Measurements from ENCODE around the gene WDR45. TPM values are rescaled to one million over a fixed set of nuclear protein-coding genes. Genes with fewer than 3 reads are reported as not detected.

Gene WDR45
- polyA plus RNA-seq, 3 donors from 2014 or later: 104 to 105 (median 104) TPM

DNA sequence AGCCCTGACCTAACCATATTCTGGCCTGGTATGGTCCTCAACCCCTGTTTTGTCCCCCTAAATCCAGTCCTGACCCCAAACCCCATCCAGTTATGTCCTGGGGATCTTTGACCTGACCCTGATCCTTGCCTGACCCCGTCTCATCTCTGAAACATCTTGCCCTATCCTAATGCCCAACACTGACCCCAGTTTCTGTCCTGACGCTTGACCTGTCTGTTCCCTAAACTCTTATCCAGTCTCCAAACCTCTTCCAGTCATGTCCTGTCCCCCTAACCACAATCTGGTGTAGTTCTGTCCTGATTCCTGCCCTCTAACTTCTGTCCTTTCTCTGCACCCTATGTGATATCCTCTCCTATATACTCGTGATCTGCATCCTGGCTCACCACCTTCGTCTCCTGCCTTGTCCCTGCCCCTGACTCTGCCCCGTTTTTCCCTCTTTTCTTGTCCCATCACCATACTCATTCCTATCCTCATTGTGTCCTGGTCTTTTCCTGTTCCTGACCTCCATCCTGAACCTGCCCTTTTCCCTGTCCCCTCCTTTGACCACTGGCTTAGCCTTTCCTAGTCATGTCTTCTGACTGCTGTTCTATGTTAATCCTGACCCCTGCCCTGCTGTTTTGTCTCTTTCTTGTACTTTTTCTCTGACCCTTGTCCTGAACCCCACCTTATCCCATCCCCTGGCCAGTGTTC lies 25.5 kb downstream of the WDR45 start:
- no peaks in the 10 kb centered on the region for H3K9me3 Mint-ChIP-seq
- peaks cover 23 to 30% of the 10 kb centered on the region in 2 donors for H3K4me1 Mint-ChIP-seq
- H3K4me3 Mint-ChIP-seq: peak overlapping the region; percentile 70 to 90 (median 76)
- no peak for DNase-seq
- peaks cover 0 to 3% (median 1%) of the 10 kb centered on the region in 3 donors for H3K27me3 Mint-ChIP-seq (ENCODE audit: low read depth in 3 of 3)
- H3K36me3 Mint-ChIP-seq: no peaks in the 10 kb centered on the region
- peak overlapping the region; percentile 63 to 91 (median 80) for H3K27ac Mint-ChIP-seq

DNA sequence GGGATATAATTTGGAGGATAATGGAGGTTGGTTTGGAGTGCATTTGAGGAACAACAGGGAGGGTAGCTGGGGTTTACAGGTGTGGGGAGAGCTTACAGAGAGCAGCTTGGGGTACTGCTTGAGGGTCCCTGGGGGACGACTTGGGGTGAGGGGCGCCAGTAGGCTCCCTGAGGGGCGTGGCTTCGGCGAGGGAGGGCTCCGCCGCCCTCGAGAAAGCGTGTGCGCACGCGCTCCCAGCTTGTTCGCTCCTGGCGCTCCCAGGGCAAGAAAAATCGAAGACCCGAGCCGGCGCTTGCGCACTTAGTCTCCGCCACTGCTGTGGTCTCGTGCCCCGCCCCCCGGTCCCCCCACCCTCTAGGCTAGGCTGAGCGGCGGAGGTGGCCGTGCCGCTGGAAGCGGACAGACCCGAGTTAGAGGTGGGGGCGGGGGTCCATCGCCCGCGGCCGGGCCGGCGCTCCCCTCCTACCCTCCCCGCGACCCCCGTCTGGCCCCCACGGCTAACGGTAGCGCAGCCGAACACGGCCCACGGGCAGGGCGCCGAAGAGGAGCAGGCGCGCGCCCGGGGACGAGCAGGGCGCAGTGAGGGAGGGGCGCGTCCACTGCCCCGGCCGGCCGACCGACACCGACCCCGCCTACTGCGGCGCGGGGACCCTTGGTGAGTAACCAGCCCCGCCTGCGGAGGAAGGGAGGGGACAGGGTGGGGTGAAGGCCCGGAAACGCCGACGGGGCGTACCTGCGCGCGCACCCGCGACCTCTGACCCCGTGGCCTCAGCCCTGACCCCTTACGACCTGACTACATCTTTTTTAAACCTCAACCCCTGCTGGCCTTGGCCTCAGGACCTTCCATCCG lies 26.2 kb downstream of the WDR45 start:
- Mint-ChIP-seq H3K4me3 (peak overlapping the region; percentile 76 to 90 (median 84)), H3K4me1 (peaks cover 23 to 30% of the 10 kb centered on the region in 2 donors), H3K9me3 (no peaks in the 10 kb centered on the region), H3K27ac (peak overlapping the region; percentile 76 to 92 (median 88)), H3K36me3 (no peaks in the 10 kb centered on the region), H3K27me3 (ENCODE audit: low read depth in 3 of 3) (peaks cover 0 to 3% (median 3%) of the 10 kb centered on the region in 3 donors)
- peak; percentile 56 to 65 (median 62) for DNase-seq

DNA sequence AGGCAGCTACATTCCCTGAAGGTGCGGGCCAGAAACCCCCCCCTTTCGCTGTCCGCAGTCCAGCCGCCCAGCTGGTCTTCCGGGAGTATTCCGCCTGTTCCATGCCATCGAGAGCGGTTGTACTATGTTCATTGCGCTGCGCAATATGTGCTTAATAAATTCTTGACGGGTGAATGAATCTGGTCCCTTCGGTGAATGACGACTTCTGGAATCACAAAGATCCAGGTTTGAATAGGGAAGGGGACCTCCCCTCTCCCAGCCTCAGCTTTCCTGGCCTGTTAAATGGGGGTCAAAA lies 35.8 kb downstream of the WDR45 start:
- Mint-ChIP-seq H3K4me1 (peaks cover 34 to 39% of the 10 kb centered on the region in 2 donors), H3K4me3 (peak overlapping the region; percentile 81 to 88 (median 85)), H3K9me3 (no peaks in the 10 kb centered on the region), H3K27ac (peak overlapping the region; percentile 79 to 93 (median 88)), H3K27me3 (ENCODE audit: low read depth in 3 of 3) (peaks cover 4 to 10% (median 6%) of the 10 kb centered on the region in 3 donors), H3K36me3 (no peaks in the 10 kb centered on the region)
- no peak for DNase-seq

- Mint-ChIP-seq H3K4me3 (peak within 1 kb of the TSS; percentile 82 to 88 (median 86)), H3K4me1 (peaks cover 39 to 40% of the 10 kb centered on the region in 2 donors), H3K36me3 (peaks cover 0 to 4% (median 0%) of the 10 kb centered on the region in 3 donors), H3K9me3 (no peaks in the 10 kb centered on the region), H3K27me3 (ENCODE audit: low read depth in 3 of 3) (peaks cover 4 to 10% (median 6%) of the 10 kb centered on the region in 3 donors), H3K27ac (peak within 1 kb of the TSS; percentile 87 to 97 (median 92))
- peak; percentile 94 to 97 (median 96) for DNase-seq
Measured at GRCh38 chrX:49043220-49043986, 36.3 kb downstream of the WDR45 start, which contains the start of gene TFE3. TSS of gene TFE3 (minus strand) at chrX:49043357. CDS start at chrX:49043226, 131 bp downstream.

- Mint-ChIP-seq H3K9me3 (no peaks in the 10 kb centered on the region), H3K4me3 (peak overlapping the region; percentile 82 to 88 (median 86)), H3K27me3 (ENCODE audit: low read depth in 3 of 3) (peaks cover 2 to 10% (median 6%) of the 10 kb centered on the region in 3 donors), H3K36me3 (peaks cover 0 to 4% (median 0%) of the 10 kb centered on the region in 3 donors), H3K27ac (peak overlapping the region; percentile 87 to 97 (median 92)), H3K4me1 (peaks cover 39 to 40% of the 10 kb centered on the region in 2 donors)
- no peak for DNase-seq
Measured at GRCh38 chrX:49042581-49043219, 37.0 kb downstream of the WDR45 start.

DNA sequence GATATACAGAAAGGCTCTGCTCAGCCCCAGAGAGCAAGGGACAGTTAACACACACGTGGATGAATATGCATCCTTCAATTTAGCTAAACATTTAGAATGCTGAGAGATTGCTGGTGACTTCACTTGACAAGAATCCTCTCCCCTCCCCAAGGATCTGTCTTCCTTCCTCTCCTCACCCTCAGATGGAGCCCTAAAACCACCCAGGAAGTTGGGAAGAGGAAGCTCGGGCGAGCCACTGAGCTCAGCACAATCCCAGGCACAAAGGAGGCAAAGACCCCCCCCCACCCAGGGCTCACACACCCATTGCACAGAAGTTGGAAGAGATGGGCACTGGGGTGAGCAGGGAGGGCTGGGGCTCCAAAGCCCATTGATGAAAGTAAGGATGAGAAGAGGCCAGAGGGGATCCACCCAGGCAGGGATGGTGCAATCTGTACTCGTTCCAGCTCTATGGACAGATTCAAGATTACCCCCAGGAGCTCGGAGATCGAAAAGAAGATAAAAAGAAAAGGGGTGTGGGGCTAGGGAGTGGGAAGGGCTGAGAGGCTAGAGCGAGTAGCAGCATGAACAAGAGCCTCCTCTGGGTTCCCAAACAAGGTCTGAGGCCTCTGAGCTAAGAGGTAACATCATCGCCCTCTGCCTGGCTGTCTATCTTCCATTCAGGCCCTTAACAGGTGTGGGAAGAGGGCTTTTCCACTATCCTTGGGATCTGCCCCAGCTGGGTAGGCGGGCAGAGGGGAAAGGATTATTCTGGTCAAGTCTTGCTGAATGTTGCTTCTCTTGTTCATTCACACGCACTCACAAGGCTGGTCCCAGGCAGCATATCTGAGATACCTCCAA lies 37.7 kb downstream of the WDR45 start:
- Mint-ChIP-seq H3K36me3 (peaks cover 0 to 4% (median 0%) of the 10 kb centered on the region in 3 donors), H3K27ac (peak overlapping the region; percentile 87 to 97 (median 92)), H3K4me3 (peak overlapping the region; percentile 82 to 88 (median 86)), H3K4me1 (peaks cover 39 to 40% of the 10 kb centered on the region in 2 donors), H3K9me3 (no peaks in the 10 kb centered on the region), H3K27me3 (ENCODE audit: low read depth in 3 of 3) (peaks cover 2 to 10% (median 6%) of the 10 kb centered on the region in 3 donors)
- no peak for DNase-seq

DNA sequence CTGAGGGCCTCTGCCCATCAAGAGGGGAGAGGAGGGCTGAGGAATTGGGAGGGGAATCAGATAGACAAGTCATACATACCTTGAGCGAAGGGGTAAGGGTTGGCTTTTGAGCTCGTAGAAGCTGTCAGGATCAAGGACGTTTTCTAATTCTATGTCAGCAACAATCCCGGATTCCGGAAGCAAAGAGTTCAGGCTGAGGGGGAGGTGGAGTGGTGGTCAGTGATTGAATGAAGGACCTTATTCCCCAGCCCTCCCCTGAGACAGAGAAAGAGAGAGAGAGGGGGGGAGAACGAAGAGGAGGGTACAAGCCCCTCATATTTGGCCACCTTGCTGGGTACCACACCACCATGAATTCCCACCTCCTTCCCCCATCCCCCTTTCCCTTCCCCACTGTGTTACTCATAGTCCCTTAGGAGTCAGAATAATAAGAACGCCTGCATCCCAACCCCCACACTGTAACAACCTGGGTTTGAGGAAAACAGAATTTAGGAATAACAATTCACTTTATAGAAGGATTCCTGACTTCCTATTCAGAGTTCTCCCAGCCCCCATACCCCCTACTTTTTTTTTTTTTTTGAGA lies 39.2 kb downstream of the WDR45 start:
- Mint-ChIP-seq H3K9me3 (no peaks in the 10 kb centered on the region), H3K36me3 (peaks cover 0 to 4% (median 0%) of the 10 kb centered on the region in 3 donors), H3K27me3 (ENCODE audit: low read depth in 3 of 3) (peaks cover 0 to 10% (median 6%) of the 10 kb centered on the region in 3 donors), H3K27ac (peak overlapping the region in 5 of 6 donors; percentile 21 to 73 (median 55)), H3K4me1 (peaks cover 39 to 40% of the 10 kb centered on the region in 2 donors), H3K4me3 (peak overlapping the region in 2 of 5 donors; percentile 3 to 26)
- no peak for DNase-seq

DNA sequence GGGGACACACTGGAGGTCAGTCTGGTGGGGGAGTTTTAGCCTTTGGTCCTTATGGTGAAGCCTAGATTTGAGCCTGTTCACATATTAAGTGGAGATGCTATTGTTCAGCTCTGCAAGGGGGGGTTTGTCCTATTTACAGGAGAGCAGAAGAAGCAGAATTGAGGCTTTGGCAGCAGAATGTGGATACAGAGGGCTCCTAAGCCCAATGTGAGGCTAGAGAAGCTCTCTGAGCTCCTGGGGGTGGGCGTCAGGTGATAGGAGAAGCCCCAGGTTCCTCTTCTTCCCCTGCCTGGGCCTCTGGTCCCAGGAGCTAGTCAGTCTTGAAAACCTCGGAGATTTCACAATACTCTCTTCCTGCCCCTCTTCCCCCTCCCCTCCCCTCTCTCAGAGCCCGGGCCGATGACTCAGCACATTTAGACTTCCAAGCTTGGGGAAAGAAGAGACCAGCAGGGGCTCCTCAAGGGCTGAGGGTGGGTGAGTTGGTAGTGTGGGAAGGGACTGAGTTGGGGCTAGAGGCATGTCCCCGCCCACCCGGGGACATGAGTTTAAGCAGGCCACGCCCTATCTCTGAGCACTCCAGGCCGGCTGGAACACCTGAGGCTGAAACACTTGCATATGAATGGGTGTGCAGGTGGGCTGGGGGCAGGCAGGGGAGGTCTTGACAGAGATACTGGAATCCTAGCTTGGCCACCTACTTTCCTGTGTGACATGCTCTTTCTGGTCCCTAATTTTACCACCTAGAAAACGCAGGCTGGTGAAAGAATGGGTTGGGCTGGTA lies 39.9 kb downstream of the WDR45 start:
- peak in 2 of 3 donors; percentile 10 to 21 for DNase-seq
- Mint-ChIP-seq H3K27ac (peak overlapping the region; percentile 21 to 80 (median 54)), H3K4me3 (peak overlapping the region in 2 of 5 donors; percentile 26 to 33), H3K4me1 (peaks cover 39 to 40% of the 10 kb centered on the region in 2 donors), H3K9me3 (no peaks in the 10 kb centered on the region), H3K36me3 (peaks cover 0 to 4% (median 0%) of the 10 kb centered on the region in 3 donors), H3K27me3 (ENCODE audit: low read depth in 3 of 3) (peaks cover 0 to 10% (median 6%) of the 10 kb centered on the region in 3 donors)

DNA sequence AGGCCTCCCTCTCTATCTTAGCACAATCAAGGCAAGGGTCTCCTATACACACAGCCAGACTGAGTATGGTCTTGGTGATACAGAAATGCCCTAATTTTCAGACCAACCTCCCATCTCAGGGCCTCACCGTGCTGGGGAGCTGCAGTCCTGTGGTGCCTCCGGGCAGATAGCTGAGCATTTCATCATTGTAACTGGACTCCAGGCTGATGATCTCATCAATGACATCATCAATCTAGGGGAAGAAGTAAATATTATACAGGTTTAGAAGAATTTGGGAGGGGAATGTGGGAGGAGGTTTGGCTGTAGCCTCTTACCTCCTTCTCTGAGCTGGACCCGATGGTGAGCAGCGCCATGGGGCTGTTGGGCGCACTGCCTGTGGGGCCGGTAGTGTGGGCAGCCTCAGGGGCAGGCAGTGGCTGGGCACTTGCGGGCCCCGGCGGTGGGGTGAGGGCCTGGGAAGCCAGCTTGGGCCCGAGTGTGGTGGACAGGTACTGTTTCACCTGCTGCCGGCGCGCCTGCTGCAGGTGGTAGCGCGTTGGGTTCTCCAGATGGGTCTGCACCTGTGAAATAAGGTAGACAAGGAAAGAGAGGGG lies 41.7 kb downstream of the WDR45 start:
- H3K36me3 Mint-ChIP-seq: peaks cover 0 to 7% (median 4%) of the 10 kb centered on the region in 3 donors
- peaks cover 32 to 33% of the 10 kb centered on the region in 2 donors for H3K4me1 Mint-ChIP-seq
- peaks cover 0 to 3% (median 0%) of the 10 kb centered on the region in 3 donors for H3K27me3 Mint-ChIP-seq (ENCODE audit: low read depth in 3 of 3)
- no peak for DNase-seq
- H3K27ac Mint-ChIP-seq: peak overlapping the region in 1 of 6 donors; percentile 5
- no peaks in the 10 kb centered on the region for H3K9me3 Mint-ChIP-seq
- no peak overlapping the region for H3K4me3 Mint-ChIP-seq

DNA sequence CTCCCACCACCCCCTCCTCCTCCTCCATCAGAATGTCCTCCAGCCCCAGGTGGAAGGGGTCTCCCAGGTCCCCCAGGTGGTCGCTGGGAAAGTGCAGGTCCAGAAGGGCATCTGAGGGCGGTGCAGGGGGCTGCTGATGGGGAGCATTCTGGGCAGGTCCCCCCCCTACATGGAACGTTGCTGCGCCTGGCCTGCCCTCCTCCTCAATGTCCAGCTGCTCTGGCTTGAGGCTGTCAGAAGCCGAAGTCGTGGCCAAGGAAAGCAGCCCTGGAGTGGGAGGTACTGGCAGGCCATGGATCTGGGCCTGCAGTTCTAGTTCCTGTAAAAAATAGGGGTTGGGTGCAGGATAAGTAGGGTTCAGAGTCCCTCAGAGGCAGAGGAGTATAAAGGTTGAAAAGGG lies 49.4 kb downstream of the WDR45 start:
- no peak for DNase-seq
- H3K27me3 Mint-ChIP-seq (ENCODE audit: low read depth in 3 of 3): peaks cover 0 to 5% (median 0%) of the 10 kb centered on the region in 3 donors
- H3K4me1 Mint-ChIP-seq: no peaks in the 10 kb centered on the region
- H3K9me3 Mint-ChIP-seq: no peaks in the 10 kb centered on the region
- H3K36me3 Mint-ChIP-seq: peaks cover 4 to 8% (median 4%) of the 10 kb centered on the region in 3 donors
- H3K27ac Mint-ChIP-seq: no peak overlapping the region
- H3K4me3 Mint-ChIP-seq: no peak overlapping the region

- no peak overlapping the region for H3K4me3 Mint-ChIP-seq
- H3K4me1 Mint-ChIP-seq: no peaks in the 10 kb centered on the region
- no peak for DNase-seq
- no peaks in the 10 kb centered on the region for H3K9me3 Mint-ChIP-seq
- peaks cover 4 to 8% (median 4%) of the 10 kb centered on the region in 3 donors for H3K36me3 Mint-ChIP-seq
- H3K27me3 Mint-ChIP-seq (ENCODE audit: low read depth in 3 of 3): peaks cover 0 to 5% (median 0%) of the 10 kb centered on the region in 3 donors
- peak overlapping the region in 1 of 6 donors; percentile 17 for H3K27ac Mint-ChIP-seq
Measured at GRCh38 chrX:49029876-49030275, 49.8 kb downstream of the WDR45 start.
